CD4-positive, alpha-beta T cell treated with Interleukin-2 at 100 ng/mL for 4 hours (primary cell): ENCODE results near the gene ITPRID1.
A peak's percentile ranks its signal among the peaks of the same experiment; 100 is the strongest.

Experiments used
- DNase-seq: peaks from one replicate; pipeline ENCODE4 v3.0.0-alpha.2; 2020; ENCODE audit warnings: low spot score

The ITPRID1 gene

GRCh38 chr7:31633894-31634494 is 120.1 kb downstream of the ITPRID1 start:
- no peak for DNase-seq

DNA sequence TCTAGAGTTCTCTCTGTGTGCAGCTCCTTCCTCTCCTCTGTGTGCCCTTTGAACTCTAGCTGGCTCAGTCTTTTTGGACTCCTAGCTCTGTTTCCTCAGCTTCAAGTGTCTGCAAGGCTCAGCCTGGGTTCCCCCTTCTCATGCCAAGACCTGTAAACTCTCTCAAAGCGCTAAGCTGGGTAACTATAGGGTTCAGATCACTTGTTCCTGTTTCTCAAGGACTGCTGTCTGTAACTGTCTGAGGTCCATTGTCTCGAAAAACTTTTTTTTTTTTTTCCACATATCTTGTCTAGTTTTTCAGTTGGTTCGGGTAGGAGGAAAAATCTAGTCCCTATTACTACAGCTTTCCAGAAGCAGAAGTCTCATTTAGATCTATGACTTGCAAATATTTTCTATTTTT is 126.5 kb downstream of the ITPRID1 start:
- DNase-seq: no peak

GRCh38 chr7:31642681-31643115 is 128.8 kb downstream of the ITPRID1 start:
- no peak for DNase-seq

GRCh38 chr7:31646942-31647341 is 133.1 kb downstream of the ITPRID1 start:
- DNase-seq: no peak

GRCh38 chr7:31647511-31647910 is 133.6 kb downstream of the ITPRID1 start:
- DNase-seq: no peak

GRCh38 chr7:31648288-31648687 is 134.4 kb downstream of the ITPRID1 start:
- DNase-seq: no peak

DNA sequence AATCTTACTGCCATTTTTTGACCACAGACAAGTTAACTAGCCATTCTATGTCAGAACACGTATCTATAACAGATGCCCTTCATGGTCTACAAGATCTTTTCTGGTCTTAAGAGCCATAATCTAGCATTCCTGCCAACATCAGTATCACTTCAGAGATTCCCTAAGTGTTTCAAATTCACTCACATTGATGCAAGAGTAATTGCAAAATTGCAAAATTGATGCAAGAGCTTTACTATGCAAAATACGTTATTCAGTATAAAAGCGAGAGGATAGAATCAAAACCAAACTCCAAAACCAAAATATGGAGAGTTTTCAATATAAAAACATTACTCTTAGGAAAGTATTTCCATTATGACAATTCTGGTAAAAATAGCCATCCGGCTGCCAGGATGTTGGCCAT is 135.0 kb downstream of the ITPRID1 start:
- DNase-seq: no peak

DNA sequence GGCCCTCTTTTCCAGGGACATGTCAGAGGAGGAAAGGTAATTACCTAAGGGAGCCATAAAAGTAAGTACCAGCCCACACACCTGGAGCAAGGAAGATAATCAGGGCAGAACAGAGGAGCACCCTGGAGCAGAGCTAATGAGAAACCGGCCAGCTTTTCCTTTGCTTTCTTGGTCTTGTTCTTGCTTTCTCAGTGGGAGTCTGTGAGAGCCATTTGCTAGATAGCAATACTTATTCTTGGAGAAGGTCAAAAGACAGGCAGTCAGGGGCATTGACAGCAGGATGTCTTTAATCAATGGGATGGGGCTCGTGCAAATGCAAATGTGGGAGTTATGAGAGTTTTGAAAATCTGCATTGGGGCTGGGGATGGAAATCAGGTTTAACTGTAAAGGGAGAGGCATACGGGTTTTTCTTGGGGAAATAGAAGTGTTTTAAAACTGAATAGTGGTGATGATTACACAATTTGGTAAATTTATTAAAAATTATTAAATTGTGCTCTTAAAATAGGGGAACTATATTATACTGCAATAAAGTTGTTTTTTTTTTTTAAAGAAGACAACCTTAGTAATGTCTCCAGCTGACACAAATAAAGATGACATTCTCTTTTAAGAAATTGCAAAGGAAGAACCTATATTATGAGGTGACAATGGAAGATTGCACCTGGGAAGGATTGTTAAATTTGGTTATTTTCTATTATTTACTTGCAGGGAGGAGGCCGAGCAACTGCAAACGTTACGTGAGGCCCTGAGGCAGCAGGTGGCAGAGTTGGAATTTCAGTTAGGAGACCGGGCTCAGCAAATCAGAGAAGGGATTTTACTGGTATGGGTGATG is 137.6 kb downstream of the ITPRID1 start:
- no peak for DNase-seq

DNA sequence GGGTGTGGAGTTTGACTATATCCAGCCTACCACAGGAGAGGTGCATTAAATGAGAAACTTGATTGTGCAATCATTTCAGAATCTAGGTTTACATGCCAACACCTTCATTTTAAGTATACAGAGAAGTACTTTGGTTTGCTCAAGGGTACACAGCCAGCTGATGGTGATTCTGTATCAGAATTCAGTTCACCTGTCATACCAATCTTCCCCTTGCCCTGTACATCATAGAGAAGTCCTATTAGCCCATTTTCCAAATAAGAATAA is 138.1 kb downstream of the ITPRID1 start:
- DNase-seq: no peak

GRCh38 chr7:31663072-31663471 is 149.2 kb downstream of the ITPRID1 start:
- DNase-seq: no peak

GRCh38 chr7:31664890-31665289 is 151.0 kb downstream of the ITPRID1 start:
- DNase-seq: no peak

GRCh38 chr7:31665546-31665945 is 151.7 kb downstream of the ITPRID1 start:
- DNase-seq: no peak

DNA sequence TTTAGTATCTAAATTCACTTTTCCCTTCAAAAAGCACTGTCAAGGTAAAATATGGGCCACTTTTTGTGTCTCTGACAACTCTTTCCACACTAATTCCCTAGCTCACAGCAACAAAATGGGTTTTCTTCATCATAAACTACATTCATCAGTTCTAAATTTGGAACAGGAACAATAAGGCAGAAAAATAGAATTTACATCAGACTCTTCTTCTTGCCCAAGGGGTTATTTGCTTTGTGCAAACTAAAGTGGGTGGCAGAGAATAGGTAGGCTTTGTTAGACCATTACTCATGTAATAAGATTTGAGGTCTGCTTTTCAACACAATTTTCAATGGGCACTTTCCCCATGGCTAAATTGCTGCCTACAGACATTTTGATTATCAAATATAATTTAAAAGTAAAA is 155.6 kb downstream of the ITPRID1 start:
- no peak for DNase-seq

DNA sequence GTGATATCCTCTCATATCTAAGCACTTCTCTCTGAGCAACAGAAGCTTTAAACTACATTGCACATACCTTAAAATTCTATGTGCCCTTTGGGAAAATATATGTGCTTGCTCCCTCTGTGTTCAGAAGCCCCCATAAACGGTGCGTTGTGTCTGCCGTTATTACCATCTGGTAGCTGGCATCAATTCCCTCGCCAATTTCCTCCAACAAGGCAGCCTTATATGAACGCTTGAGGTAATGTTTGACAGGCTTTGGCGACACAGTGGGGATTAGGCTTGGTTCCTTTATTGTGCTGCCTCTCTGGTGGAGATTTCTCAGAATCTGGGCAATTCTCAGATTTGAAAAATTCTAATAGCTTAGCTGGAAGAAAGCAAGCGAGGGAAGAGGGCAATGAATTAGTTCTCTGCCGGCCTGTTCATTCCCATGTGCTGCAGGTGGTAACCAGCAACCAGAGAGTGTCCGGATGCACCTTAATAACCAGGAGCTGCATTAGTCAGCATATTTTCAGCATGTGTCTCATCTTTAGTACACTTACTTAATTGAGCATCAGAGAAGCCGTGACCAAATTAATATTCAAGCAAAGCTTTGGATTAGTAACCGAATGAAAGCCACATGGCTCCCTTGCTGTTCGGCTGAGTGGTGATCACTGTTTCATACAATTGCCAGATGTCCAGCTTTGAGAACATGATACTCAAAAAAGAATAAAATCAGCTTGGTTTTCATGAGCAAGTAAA is 165.8 kb downstream of the ITPRID1 start:
- no peak for DNase-seq

DNA sequence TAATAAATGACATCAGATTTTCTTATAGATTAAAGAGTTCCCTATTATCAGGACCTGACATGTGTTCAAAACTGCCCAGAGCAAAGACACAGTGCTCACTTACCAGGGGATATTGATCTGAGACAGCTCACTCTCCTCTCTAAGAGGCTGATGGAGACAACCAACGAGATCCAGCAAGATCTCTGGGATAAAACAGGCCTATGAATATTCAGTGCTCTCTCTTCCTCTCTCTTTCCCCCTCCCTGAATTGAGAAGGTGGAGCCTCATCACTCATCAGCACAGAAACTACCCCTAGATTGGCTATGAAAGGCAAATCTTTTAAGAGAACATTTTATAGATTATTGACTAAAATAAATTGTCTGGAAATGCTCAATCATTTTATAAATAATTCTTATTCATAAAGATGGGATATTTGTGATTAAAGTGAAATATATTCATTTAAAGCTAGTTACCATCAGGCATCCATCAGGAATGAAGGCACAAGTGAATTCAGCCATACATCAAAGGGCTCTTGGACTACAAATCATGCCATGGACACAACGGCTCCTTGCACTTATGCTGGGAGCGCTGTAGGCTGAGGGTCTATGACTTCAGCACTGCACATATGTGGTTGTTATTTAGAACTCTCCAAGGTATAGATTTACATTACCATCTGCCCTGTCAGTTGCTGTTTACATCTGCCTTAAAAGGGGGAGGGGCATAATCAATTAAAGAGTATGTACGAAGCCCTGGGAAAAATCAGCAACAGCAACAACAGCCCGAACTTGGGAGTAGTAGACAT is 169.7 kb downstream of the ITPRID1 start:
- DNase-seq: no peak

- DNase-seq: no peak
Measured at GRCh38 chr7:31687024-31687748, 173.3 kb downstream of the ITPRID1 start, which contains the start of gene PPP1R17. PPP1R17 (plus strand) TSS chr7:31687215; CDS start chr7:31692442, 5,227 bp downstream.

- DNase-seq: peak; percentile 5
Measured at GRCh38 chr7:31688372-31688771, 174.5 kb downstream of the ITPRID1 start.

DNA sequence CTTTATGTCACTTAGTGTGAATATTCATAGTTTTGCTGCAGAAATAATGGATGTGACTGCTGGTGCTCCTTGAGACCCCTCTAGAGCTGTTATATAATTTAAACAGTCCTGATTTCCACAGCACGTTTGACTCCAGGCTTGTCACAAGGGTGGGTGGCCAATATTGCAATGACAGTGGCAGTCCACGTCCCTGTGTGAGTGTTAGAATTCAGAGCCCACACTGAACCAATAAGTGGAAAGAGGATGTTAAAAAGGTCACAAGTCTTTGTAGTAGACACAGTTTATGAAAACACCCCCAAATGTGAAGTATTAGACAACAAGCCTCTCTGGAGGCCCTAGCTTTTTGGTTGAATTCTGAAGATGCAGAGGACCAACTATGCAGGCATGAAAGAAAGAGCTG is 175.1 kb downstream of the ITPRID1 start:
- no peak for DNase-seq

DNA sequence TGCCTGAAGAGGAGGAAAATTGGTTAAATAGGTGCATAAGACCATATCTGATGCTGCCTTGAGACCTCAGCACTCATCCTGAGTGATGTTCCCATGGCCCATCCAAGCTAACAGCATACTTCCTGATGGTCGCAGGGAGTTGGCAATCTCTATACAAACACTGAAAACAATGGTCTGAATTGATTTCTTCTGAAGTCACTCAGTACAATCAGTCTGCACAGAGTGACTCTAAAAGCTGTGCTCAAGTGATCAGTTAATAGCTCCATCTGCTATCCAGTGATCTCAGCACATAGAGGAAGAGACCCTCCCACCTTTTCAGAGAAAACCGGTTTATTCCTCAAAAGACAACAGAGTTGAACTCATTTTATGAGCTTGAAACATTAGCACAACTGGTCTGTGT is 177.0 kb downstream of the ITPRID1 start:
- no peak for DNase-seq

DNA sequence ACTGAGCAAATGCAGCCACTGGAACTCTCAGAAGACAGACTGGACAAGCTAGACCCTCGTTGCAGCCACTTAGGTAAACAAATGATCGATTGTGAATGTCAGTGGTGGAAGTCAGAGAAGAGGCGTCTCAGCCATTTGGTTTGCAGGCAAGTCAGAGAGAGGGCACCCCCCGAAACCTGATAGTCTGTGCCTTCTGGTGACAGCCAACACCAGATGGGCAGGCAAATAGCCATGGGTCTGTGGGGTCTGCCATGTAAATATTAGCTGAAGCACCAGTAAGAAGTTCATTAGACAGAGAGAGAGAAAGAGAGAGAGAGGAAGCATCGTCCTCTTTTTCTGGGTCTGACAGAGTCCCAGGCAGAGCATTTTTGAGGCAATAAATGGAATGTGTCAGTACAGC is 178.6 kb downstream of the ITPRID1 start:
- no peak for DNase-seq

- no peak for DNase-seq
Measured at GRCh38 chr7:31692871-31693270, 179.0 kb downstream of the ITPRID1 start.
